SU-DHL-6 (cell line): Measurements from ENCODE around the gene MARCHF7.

Source experiments
- CTCF ChIP-seq: fragments of 200-600 bp; sonication (generic); IDR thresholded peaks from one replicate; pipeline ENCODE4 v1.5.1; 2017; ENCODE audit warnings: antibody characterized with exemption, mild to moderate bottlenecking, low read length, moderate library complexity; ENCODE audit not compliant: insufficient read depth, poor library complexity, severe bottlenecking
- EZH2phosphoT487 ChIP-seq: fragments of 200-600 bp; sonication (generic), shearing (Covaris generic); conservative IDR thresholded peaks from 2 replicates; pipeline ENCODE4 v1.6.1; 2018; ENCODE audit warnings: mild to moderate bottlenecking, antibody characterized with exemption, low read length, moderate library complexity, mixed read lengths

GRCh38 chr2:159671047-159671446, 41.3 kb upstream of the MARCHF7 start:
- TF ChIP-seq CTCF (no peak), EZH2phosphoT487 (no peak)
